ENCODE results near the gene EYS.

EYS gene

GRCh38 chr6:64955435-64955848 lies 751.6 kb downstream of the EYS start:
- Histone ChIP-seq H3K9me3 (ENCODE audit: insufficient read depth, low read depth, low read length) (no peaks in the 10 kb centered on the region), H3K9me2 (replicated peaks; ENCODE audit: low read depth, low read length) (no peaks in the 10 kb centered on the region), H3K4me2 (ENCODE audit: low read depth, low read length, poor library complexity, severe bottlenecking) (no peak overlapping the region), H3K27me3 (ENCODE audit: insufficient read depth, low read length, poor library complexity, severe bottlenecking) (no peaks in the 10 kb centered on the region), H4K20me1 (ENCODE audit: insufficient read depth, low read length, poor library complexity, severe bottlenecking) (no peaks in the 10 kb centered on the region), H3K4me1 (ENCODE audit: insufficient read depth, low read length, poor library complexity, severe bottlenecking) (no peaks in the 10 kb centered on the region), H3F3A (ENCODE audit: low read depth) (no peaks in the 10 kb centered on the region), H3K4me3 (ENCODE audit: low read length, poor library complexity, severe bottlenecking) (no peak overlapping the region), H3K36me3 (ENCODE audit: insufficient read depth, low read length) (no peaks in the 10 kb centered on the region), H3K9ac (ENCODE audit: low read depth, low read length, poor library complexity, severe bottlenecking) (no peak overlapping the region), H3K79me2 (ENCODE audit: insufficient read depth, low read length) (no peaks in the 10 kb centered on the region), H2AFZ (ENCODE audit: low read length) (no peak overlapping the region)
- TF ChIP-seq EZH2phosphoT487 (IDR thresholded peaks at IDR 0.05; ENCODE audit: borderline replicate concordance) (no peak), CTCF (conservative IDR thresholded peaks at IDR 0.05; ENCODE audit: low read length) (no peak)

- Histone ChIP-seq H3K4me1 (ENCODE audit: insufficient read depth, low read length, poor library complexity, severe bottlenecking) (no peaks in the 10 kb centered on the region), H3K27me3 (ENCODE audit: insufficient read depth, low read length, poor library complexity, severe bottlenecking) (no peaks in the 10 kb centered on the region), H3K9me3 (ENCODE audit: insufficient read depth, low read depth, low read length) (no peaks in the 10 kb centered on the region)
Measured at GRCh38 chr6:64949257-64949656, 757.8 kb downstream of the EYS start.

GRCh38 chr6:64948261-64948660 lies 758.8 kb downstream of the EYS start:
- Histone ChIP-seq H3K9me2 (replicated peaks; ENCODE audit: low read depth, low read length) (no peaks in the 10 kb centered on the region), H4K20me1 (ENCODE audit: insufficient read depth, low read length, poor library complexity, severe bottlenecking) (no peaks in the 10 kb centered on the region), H3K9ac (ENCODE audit: low read depth, low read length, poor library complexity, severe bottlenecking) (no peak overlapping the region), H3K4me1 (ENCODE audit: insufficient read depth, low read length, poor library complexity, severe bottlenecking) (no peaks in the 10 kb centered on the region), H3K4me2 (ENCODE audit: low read depth, low read length, poor library complexity, severe bottlenecking) (no peak overlapping the region), H3K79me2 (ENCODE audit: insufficient read depth, low read length) (no peaks in the 10 kb centered on the region), H3K4me3 (ENCODE audit: low read length, poor library complexity, severe bottlenecking) (no peak overlapping the region), H3K9me3 (ENCODE audit: insufficient read depth, low read depth, low read length) (no peaks in the 10 kb centered on the region), H2AFZ (ENCODE audit: low read length) (no peak overlapping the region), H3K27me3 (ENCODE audit: insufficient read depth, low read length, poor library complexity, severe bottlenecking) (no peaks in the 10 kb centered on the region), H3K36me3 (ENCODE audit: insufficient read depth, low read length) (no peaks in the 10 kb centered on the region), H3F3A (ENCODE audit: low read depth) (no peaks in the 10 kb centered on the region)
- TF ChIP-seq CTCF (conservative IDR thresholded peaks at IDR 0.05; ENCODE audit: low read length) (no peak), EZH2phosphoT487 (IDR thresholded peaks at IDR 0.05; ENCODE audit: borderline replicate concordance) (no peak)

More at GRCh38 chr6:64949257-64949656, 757.8 kb downstream of the EYS start:
- no peak overlapping the region for H3K9ac ChIP-seq (ENCODE audit: low read depth, low read length, poor library complexity, severe bottlenecking)
- no peaks in the 10 kb centered on the region for H3K36me3 ChIP-seq (ENCODE audit: insufficient read depth, low read length)
- no peaks in the 10 kb centered on the region for H3K79me2 ChIP-seq (ENCODE audit: insufficient read depth, low read length)
- TF ChIP-seq EZH2phosphoT487 (IDR thresholded peaks at IDR 0.05; ENCODE audit: borderline replicate concordance) (no peak), CTCF (conservative IDR thresholded peaks at IDR 0.05; ENCODE audit: low read length) (no peak)
- H3K9me2 ChIP-seq (replicated peaks; ENCODE audit: low read depth, low read length): no peaks in the 10 kb centered on the region
- H3K4me2 ChIP-seq (ENCODE audit: low read depth, low read length, poor library complexity, severe bottlenecking): no peak overlapping the region
- H4K20me1 ChIP-seq (ENCODE audit: insufficient read depth, low read length, poor library complexity, severe bottlenecking): no peaks in the 10 kb centered on the region
- no peak overlapping the region for H3K4me3 ChIP-seq (ENCODE audit: low read length, poor library complexity, severe bottlenecking)
- H2AFZ ChIP-seq (ENCODE audit: low read length): no peak overlapping the region
- H3F3A ChIP-seq (ENCODE audit: low read depth): no peaks in the 10 kb centered on the region

All from Loucy (cell line).